ENCODE results near the gene HOPX.
"Not testable (repeated sequence)": the region's sequence is repeated elsewhere in the genome, so short reads cannot be mapped to it uniquely, and the experiment has no call there.

The HOPX gene

DNA sequence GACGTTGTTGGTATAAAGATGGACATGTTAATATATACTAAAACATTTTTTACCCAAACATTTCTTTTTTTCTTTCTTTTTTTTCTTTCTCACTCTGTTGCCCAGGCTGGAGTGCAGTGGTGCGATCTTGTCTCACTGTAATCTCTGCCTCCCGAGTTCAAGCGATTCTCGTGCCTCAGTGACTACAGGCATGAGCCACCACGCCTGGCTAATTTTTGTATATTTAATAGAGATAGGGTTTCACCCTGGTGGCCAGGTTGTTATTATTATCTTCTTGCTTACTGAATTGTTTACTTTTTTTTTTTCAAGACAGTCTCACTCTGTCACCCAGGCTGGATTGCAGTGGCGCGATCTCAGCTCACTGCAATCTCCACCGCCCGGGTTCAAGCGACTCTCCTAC, 68.8 kb downstream of the HOPX start:
- no peak for DNase-seq (ENCODE audit: extremely low spot score)
- ChIA-PET POLR2A (no interaction called here), CTCF (interaction anchor here (1.9 kb wide), 1 partner anchor 14 kb away, joined by 8 read pairs; no protein-coding TSS in a partner anchor)
- TF ChIP-seq, protein P1, sequence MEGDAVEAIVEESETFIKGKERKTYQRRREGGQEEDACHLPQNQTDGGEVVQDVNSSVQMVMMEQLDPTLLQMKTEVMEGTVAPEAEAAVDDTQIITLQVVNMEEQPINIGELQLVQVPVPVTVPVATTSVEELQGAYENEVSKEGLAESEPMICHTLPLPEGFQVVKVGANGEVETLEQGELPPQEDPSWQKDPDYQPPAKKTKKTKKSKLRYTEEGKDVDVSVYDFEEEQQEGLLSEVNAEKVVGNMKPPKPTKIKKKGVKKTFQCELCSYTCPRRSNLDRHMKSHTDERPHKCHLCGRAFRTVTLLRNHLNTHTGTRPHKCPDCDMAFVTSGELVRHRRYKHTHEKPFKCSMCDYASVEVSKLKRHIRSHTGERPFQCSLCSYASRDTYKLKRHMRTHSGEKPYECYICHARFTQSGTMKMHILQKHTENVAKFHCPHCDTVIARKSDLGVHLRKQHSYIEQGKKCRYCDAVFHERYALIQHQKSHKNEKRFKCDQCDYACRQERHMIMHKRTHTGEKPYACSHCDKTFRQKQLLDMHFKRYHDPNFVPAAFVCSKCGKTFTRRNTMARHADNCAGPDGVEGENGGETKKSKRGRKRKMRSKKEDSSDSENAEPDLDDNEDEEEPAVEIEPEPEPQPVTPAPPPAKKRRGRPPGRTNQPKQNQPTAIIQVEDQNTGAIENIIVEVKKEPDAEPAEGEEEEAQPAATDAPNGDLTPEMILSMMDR (IDR thresholded peaks at IDR 0.05; ENCODE audit: control extremely low read depth, extremely low read depth, low read depth, missing control alignments), result no peak

DNA sequence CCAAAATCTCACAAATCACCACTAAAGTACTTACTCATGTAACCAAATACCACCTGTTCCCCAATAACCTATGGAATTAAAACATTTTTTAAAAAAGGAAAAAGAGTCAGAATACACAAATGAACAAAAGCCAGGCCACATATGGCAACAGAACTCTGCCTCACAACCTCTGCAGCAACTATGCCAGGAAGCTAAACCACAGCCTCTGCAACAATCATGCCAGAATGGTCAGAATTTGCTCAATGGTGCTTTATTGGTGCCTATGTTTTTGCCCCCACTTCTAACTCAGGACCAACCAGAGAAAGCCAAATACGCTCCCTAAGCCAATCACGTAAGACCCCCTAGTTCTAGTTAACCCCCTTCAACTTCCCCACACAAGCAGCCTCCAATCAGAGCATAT, 69.6 kb downstream of the HOPX start:
- CTCF ChIA-PET, result no interaction called here
- TF ChIP-seq, protein P1 (IDR thresholded peaks at IDR 0.05; ENCODE audit: control extremely low read depth, extremely low read depth, low read depth, missing control alignments), result no peak
- no peak for DNase-seq (ENCODE audit: extremely low spot score)
- POLR2A ChIA-PET, result no interaction called here

DNA sequence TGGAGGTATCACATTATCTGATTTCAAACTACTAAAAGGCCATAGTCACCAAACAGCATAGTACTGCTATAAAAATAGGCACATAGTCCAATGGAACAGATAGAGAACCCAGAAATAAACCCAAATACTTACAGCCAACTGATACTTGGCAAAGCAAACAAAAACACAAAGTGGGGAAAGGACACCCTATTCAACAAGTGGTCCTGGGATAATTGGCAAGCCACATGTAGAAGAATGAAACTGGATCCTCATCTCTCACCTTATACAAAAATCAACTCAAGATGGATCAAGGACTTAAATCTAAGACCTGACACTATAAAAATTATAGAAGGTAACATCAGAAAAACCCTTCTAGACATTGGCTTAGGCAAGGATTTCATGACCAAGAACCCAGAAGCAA, 70.9 kb downstream of the HOPX start:
- CTCF ChIA-PET; POLR2A ChIA-PET; DNase-seq (ENCODE audit: extremely low spot score): not testable (repeated sequence)

DNA sequence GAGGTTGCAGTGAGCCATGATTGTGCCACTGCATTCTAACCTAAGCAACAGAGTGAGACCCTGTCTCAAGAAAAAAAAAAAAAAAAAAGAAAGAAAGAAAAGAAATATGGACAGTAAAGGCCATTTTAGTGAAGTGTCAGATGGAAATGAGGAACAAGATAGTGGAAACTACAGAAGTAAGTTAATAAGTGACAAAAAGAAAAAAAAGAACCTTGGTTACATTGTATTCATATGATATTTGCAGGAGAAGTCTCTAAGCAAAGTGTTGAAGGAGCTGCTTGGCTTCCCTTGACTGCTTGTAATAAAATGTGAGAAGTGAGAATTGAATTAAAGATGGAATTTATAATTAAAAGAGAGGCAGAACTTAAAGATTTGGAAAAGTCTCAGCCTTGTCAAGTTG, 73.2 kb downstream of the HOPX start:
- TF ChIP-seq, protein P1 (IDR thresholded peaks at IDR 0.05; ENCODE audit: control extremely low read depth, extremely low read depth, low read depth, missing control alignments), result no peak
- ChIA-PET POLR2A (no interaction called here), CTCF (no interaction called here)
- no peak for DNase-seq (ENCODE audit: extremely low spot score)

DNA sequence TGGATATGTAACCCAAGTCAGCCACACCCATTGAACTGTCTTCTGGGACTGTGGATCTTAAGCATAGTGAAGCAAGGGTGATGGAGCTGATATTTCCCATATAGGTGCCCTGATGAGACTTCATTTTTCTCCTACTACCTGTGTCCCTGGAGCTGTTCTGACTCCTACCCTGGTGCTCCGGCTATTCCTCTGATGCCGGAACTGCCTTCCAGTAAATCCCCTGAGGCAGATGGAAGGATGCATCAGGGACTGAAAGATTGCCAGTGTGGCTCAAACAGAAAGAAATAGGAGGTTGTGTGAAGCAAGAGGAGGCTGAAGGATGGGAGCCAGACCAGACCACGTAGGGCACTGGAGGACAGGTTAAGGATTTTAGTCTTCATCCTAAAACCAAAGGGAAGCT, 74.7 kb downstream of the HOPX start:
- CTCF ChIA-PET, result no interaction called here
- no peak for DNase-seq (ENCODE audit: extremely low spot score)
- POLR2A ChIA-PET, result no interaction called here
- TF ChIP-seq, protein P1 (IDR thresholded peaks at IDR 0.05; ENCODE audit: control extremely low read depth, extremely low read depth, low read depth, missing control alignments), result no peak

DNA sequence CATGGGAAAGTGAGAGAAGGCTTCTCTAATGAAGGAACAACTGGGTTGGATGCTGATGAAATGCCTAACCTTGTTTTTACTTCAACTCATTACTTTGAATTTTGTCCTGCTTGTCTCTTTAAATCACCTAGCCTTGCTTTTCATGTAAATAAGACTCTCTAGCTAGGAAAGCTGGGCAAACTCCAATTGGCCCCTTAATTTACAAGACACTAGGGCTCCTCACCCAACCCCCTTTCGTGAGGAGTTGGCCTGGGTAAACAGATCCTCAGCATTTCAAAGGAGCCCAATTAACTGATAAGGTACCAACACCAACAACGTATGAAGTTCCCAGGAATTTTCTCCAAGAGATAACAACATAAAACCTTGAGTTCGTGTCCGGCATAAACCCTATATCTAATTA, 75.6 kb downstream of the HOPX start:
- POLR2A ChIA-PET; CTCF ChIA-PET; DNase-seq (ENCODE audit: extremely low spot score): not testable (repeated sequence)

DNA sequence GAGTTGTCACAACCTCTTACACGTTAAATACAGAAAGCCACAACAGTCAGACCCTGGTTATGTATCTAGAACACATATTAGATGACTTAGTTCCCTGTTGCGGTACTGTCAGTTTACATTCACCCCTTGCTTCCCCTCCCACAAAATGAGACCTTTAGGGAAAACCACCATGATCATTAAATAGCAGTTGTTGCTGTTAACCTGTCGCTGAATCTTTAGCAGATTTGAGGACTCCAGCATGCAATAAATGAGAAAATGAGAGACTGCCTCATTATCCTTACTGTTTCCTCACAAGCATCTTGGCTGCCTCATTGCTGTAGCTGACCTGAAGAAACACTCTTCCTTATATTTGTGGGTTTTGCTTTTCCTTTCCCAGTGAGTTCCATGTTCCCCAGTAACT, 77.8 kb downstream of the HOPX start:
- no peak for DNase-seq (ENCODE audit: extremely low spot score)
- CTCF ChIA-PET, result interaction anchor here (0.7 to 1.3 kb wide), 2 partner anchors 47 to 92 kb away, joined by 3 read pairs; no protein-coding TSS in a partner anchor
- TF ChIP-seq, protein P1 (IDR thresholded peaks at IDR 0.05; ENCODE audit: control extremely low read depth, extremely low read depth, low read depth, missing control alignments), result no peak
- POLR2A ChIA-PET, result no interaction called here

Measured in GM10248 (cell line).